T-helper 17 cell (primary cell): ENCODE results near the gene HS3ST3A1. TPM values are rescaled to one million over a fixed set of nuclear protein-coding genes. Genes with fewer than 3 reads are reported as not detected.
A peak's percentile ranks its signal among the peaks of the same experiment; 100 is the strongest.
"Not testable (repeated sequence)": the region's sequence is repeated elsewhere in the genome, so short reads cannot be mapped to it uniquely, and the experiment has no call there.

Experiments used
- ATAC-seq: fragments of 150-1000 bp; cut with Tn5 transposase; 2 replicates; pipeline ENCODE4 v1.10.0; 2021; ENCODE audit warnings: mild to moderate bottlenecking, moderate library complexity
- DNase-seq, 3 donors: peaks; one replicate each; pipeline versions ENCODE4 v3.0.0 to v3.0.0-alpha.2; 2020 to 2021
- H3K9me3 ChIP-seq: one replicate; pipeline ENCODE4 v1.7.0; 2013; ENCODE audit warnings: low read length, mild to moderate bottlenecking; ENCODE audit not compliant: control insufficient read depth, poor library complexity, severe bottlenecking
- H3K27ac Mint-ChIP-seq: one replicate; pipeline ENCODE4 v1.8.0; 2022; ENCODE audit warnings: mild to moderate bottlenecking, moderate library complexity, mixed read lengths
- H3K27me3 Mint-ChIP-seq: one replicate; pipeline ENCODE4 v1.8.0; 2022; ENCODE audit warnings: mixed read lengths
- H3K36me3 Mint-ChIP-seq: one replicate; pipeline ENCODE4 v1.8.0; 2022; ENCODE audit warnings: low read depth, mixed read lengths
- H3K4me1 Mint-ChIP-seq: one replicate; pipeline ENCODE4 v1.8.0; 2022; ENCODE audit warnings: mild to moderate bottlenecking, mixed read lengths
- H3K4me3 Mint-ChIP-seq: one replicate; pipeline ENCODE4 v1.8.0; 2022; ENCODE audit warnings: mild to moderate bottlenecking, moderate library complexity, mixed read lengths
- total RNA-seq, 4 donors: library from RNA in 2 of 4; stranded (reverse) in 2 of 4; gene quantifications; one replicate each; pipeline ENCODE4 v1.2.3 and lab custom pipeline; 2022 to 2026

HS3ST3A1 gene
- total RNA-seq, 2 donors from 2014 or later: 1.4 TPM; not detected in 1

DNA sequence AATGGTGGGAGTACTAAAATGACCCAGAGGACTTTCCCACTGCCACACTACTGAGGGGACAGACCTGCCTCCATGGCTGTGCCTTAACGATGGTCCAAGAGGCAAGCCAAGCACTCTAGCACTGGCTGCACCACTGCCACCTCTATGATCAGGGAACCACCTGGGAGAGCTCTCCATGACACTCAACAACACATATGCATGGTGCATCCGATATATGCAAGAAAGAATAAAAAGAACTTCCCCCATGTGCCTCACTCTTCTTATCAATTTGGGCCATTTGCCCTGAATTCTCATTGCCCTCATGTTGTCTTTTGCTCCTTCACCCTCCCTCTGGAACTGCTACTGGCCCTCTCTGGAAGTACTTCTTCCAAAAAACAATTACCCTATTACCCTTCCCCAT lies 99.5 kb downstream of the HS3ST3A1 start:
- Mint-ChIP-seq H3K4me3 (no peak overlapping the region), H3K27me3 (peaks cover 8% of the 10 kb centered on the region), H3K4me1 (no peaks in the 10 kb centered on the region), H3K27ac (no peak overlapping the region), H3K36me3 (no peaks in the 10 kb centered on the region)
- ATAC-seq (no peak), DNase-seq (no peak)
- no peaks in the 10 kb centered on the region for H3K9me3 ChIP-seq

DNA sequence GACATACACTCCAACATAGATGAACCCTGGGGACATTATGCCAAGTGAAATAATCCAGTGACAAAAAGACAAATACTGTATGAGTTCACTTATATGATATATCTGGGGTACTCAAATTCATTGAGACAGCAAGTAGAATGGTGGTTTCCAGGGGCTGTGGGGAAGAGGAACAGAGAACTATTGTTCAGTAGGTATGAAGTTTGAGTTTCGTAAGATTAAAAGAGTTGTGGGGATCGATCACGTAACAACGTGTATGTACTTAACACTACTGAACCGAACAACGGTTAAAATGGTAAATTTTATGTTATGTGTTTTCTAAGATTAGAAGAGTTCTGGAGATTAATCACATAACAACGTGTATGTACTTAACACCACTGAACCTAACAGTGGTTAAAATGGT lies 100.8 kb downstream of the HS3ST3A1 start:
- DNase-seq: no peak
- ATAC-seq: no peak
- H3K27me3 Mint-ChIP-seq: peaks cover 8% of the 10 kb centered on the region
- H3K27ac Mint-ChIP-seq: no peak overlapping the region
- H3K4me3 Mint-ChIP-seq: no peak overlapping the region
- no peaks in the 10 kb centered on the region for H3K9me3 ChIP-seq
- H3K36me3 Mint-ChIP-seq: no peaks in the 10 kb centered on the region
- H3K4me1 Mint-ChIP-seq: no peaks in the 10 kb centered on the region

GRCh38 chr17:13498184-13498583 lies 103.5 kb downstream of the HS3ST3A1 start:
- H3K27me3 Mint-ChIP-seq: peaks cover 8% of the 10 kb centered on the region
- DNase-seq: no peak
- no peak overlapping the region for H3K27ac Mint-ChIP-seq
- no peaks in the 10 kb centered on the region for H3K36me3 Mint-ChIP-seq
- H3K9me3 ChIP-seq: no peaks in the 10 kb centered on the region
- no peaks in the 10 kb centered on the region for H3K4me1 Mint-ChIP-seq
- ATAC-seq: no peak
- H3K4me3 Mint-ChIP-seq: no peak overlapping the region

DNA sequence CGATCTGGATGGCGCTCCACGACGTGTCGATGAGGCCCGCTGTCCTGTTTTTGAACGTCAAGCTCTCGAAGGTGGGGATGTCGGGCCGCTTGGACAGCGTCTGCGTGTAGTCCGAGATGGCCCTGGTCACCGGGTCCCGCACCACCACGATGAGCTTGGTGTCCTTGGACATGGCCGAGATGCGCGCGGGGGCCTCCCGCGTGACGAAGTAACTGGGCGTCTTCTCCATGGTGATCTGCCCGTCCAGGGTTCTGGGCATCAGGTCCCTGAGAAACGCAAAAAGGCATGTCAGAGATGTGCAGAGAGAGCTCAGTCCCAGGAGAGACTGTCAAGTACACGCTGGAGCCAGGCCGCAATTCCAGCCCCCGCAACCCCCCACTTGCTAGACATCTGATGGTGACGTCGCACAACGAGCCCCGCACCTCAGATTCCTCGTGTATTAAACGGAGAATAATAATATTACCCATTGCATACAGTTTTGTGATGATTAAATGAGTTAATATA lies 105.1 kb downstream of the HS3ST3A1 start:
- H3K4me1 Mint-ChIP-seq, H3K9me3 ChIP-seq, DNase-seq, H3K27me3 Mint-ChIP-seq, H3K36me3 Mint-ChIP-seq, H3K4me3 Mint-ChIP-seq, H3K27ac Mint-ChIP-seq, ATAC-seq: not testable (repeated sequence)

- DNase-seq (no peak), ATAC-seq (no peak)
- H3K9me3 ChIP-seq: no peaks in the 10 kb centered on the region
- Mint-ChIP-seq H3K4me1 (no peaks in the 10 kb centered on the region), H3K27ac (no peak overlapping the region), H3K4me3 (no peak overlapping the region), H3K27me3 (peaks cover 8% of the 10 kb centered on the region), H3K36me3 (no peaks in the 10 kb centered on the region)
Measured at GRCh38 chr17:13495423-13495822, 106.3 kb downstream of the HS3ST3A1 start.

DNA sequence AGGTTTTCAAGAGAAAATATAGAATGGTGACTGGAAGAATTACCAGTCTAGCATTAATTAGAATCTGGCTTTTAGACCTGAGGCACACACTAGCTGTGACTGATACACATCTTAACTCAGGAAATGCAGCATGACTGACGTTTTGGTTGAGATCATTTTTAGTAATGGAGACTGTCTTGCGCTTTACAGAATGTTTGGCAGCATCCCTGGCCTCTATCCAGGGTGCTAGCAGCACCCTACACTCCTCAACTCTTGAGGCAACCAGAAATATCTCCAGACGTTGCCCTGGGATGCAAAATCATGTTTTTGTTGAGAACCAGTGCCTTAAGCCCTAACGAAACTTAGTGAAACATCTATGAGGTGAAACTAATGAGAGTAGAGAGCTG lies 109.0 kb downstream of the HS3ST3A1 start:
- no peak for ATAC-seq
- H3K9me3 ChIP-seq: no peaks in the 10 kb centered on the region
- no peaks in the 10 kb centered on the region for H3K4me1 Mint-ChIP-seq
- H3K36me3 Mint-ChIP-seq: no peaks in the 10 kb centered on the region
- no peak overlapping the region for H3K27ac Mint-ChIP-seq
- no peak overlapping the region for H3K4me3 Mint-ChIP-seq
- DNase-seq: no peak
- H3K27me3 Mint-ChIP-seq: peaks cover 14% of the 10 kb centered on the region

GRCh38 chr17:13491916-13492736 lies 109.6 kb downstream of the HS3ST3A1 start:
- H3K36me3 Mint-ChIP-seq: no peaks in the 10 kb centered on the region
- no peak for DNase-seq
- H3K4me3 Mint-ChIP-seq: no peak overlapping the region
- peaks cover 20% of the 10 kb centered on the region for H3K27me3 Mint-ChIP-seq
- no peak overlapping the region for H3K27ac Mint-ChIP-seq
- H3K9me3 ChIP-seq: no peaks in the 10 kb centered on the region
- ATAC-seq: no peak
- no peaks in the 10 kb centered on the region for H3K4me1 Mint-ChIP-seq

DNA sequence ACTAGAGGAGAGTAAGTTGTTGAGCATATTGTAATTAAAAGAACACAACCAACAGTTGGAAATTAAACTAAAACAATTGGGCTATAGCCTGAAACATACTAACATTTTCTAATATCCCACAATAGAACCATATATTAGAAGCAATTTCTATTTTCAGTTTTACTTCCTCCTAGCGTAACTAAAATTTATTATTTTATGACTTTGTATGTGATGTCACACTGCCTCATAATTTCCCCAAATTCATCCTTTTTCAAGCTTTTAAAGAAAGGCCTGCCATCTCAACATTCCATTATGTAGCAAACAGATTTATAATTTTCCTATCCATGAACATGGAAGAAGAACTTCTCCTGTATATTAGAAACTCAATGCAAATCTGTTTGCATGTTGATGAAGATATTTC lies 110.2 kb downstream of the HS3ST3A1 start:
- Mint-ChIP-seq H3K4me1 (no peaks in the 10 kb centered on the region), H3K4me3 (no peak overlapping the region), H3K36me3 (no peaks in the 10 kb centered on the region), H3K27me3 (peaks cover 27% of the 10 kb centered on the region), H3K27ac (no peak overlapping the region)
- no peaks in the 10 kb centered on the region for H3K9me3 ChIP-seq
- DNase-seq (no peak), ATAC-seq (no peak)

- Mint-ChIP-seq H3K36me3 (no peaks in the 10 kb centered on the region), H3K27me3 (peaks cover 27% of the 10 kb centered on the region), H3K4me1 (no peaks in the 10 kb centered on the region), H3K27ac (peak overlapping the region; percentile 72), H3K4me3 (no peak overlapping the region)
- ATAC-seq: no peak
- H3K9me3 ChIP-seq: no peaks in the 10 kb centered on the region
- DNase-seq: no peak
Measured at GRCh38 chr17:13490906-13491482, 110.7 kb downstream of the HS3ST3A1 start.

GRCh38 chr17:13490427-13490826 lies 111.3 kb downstream of the HS3ST3A1 start:
- ATAC-seq (no peak), DNase-seq (no peak)
- peak overlapping the region; percentile 72 for H3K27ac Mint-ChIP-seq
- H3K4me1 Mint-ChIP-seq: no peaks in the 10 kb centered on the region
- no peak overlapping the region for H3K4me3 Mint-ChIP-seq
- peaks cover 29% of the 10 kb centered on the region for H3K27me3 Mint-ChIP-seq
- H3K9me3 ChIP-seq: no peaks in the 10 kb centered on the region
- no peaks in the 10 kb centered on the region for H3K36me3 Mint-ChIP-seq

DNA sequence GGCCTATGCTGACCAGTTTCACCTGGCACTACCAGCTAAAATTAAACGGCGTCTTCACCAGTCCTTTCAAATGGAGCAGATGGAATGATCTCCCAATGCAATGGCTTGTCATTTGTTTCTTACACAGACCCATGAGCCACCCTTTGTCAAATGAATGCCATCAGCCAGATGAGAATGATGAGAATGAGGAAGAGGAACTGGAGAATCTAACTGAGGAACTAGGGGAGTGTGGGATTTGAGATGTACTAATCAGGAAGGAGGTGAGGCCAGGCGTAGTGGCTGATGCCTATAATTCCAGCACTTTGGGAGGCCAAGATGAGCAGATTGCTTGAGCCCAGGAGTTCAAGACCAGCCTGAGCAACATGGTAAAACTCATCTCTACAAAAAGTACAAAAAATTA lies 116.4 kb downstream of the HS3ST3A1 start:
- Mint-ChIP-seq H3K4me3 (no peak overlapping the region), H3K36me3 (no peaks in the 10 kb centered on the region), H3K4me1 (no peaks in the 10 kb centered on the region), H3K27ac (no peak overlapping the region), H3K27me3 (peaks cover 25% of the 10 kb centered on the region)
- H3K9me3 ChIP-seq: no peaks in the 10 kb centered on the region
- ATAC-seq (no peak), DNase-seq (no peak)

DNA sequence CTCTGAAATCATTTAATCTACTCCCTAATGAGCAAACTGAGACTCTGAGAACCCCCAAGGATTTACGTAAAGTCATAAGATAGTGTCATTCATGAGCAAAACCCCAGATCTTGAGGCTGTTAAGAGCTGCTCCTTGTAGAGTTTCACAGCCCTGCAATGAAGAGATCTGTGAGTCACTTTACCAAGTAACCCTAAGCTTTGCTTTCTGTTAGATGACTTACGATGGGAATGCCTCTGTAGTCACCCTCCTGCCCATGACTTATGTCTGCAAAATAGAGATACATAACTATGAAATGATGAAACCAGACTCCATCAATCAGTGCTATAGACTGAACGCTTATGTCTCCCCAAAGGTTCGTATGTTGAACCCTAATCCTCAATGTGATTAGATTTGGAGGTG lies 117.7 kb downstream of the HS3ST3A1 start:
- no peaks in the 10 kb centered on the region for H3K36me3 Mint-ChIP-seq
- no peak overlapping the region for H3K4me3 Mint-ChIP-seq
- no peak for ATAC-seq

DNA sequence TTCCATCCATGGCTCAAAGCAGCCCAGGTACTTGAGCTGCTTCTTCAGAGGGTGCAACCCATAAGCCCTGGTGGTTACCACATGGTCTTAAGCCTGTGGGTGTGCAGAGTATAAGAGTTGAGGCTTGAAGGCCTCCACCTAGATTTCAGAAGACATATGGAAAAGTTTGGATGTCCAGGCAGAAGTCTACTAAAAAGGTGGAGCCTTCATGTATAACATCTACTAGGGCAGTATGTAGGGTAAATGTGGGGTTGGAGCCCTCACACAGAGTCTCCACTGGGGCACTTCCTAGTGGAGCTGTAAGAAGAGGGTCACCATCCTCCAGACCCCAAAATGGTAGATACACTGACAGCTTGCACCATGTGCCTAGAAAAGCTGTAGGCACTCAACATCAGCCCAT lies 120.9 kb downstream of the HS3ST3A1 start:
- no peaks in the 10 kb centered on the region for H3K9me3 ChIP-seq
- Mint-ChIP-seq H3K4me1 (no peaks in the 10 kb centered on the region), H3K4me3 (no peak overlapping the region), H3K36me3 (no peaks in the 10 kb centered on the region), H3K27ac (no peak overlapping the region), H3K27me3 (peaks cover 7% of the 10 kb centered on the region)
- ATAC-seq (no peak), DNase-seq (no peak)

More for the DNA sequence above, 117.7 kb downstream of the HS3ST3A1 start:
- peaks cover 25% of the 10 kb centered on the region for H3K27me3 Mint-ChIP-seq
- H3K4me1 Mint-ChIP-seq: no peaks in the 10 kb centered on the region
- no peak overlapping the region for H3K27ac Mint-ChIP-seq
- no peaks in the 10 kb centered on the region for H3K9me3 ChIP-seq
- DNase-seq: no peak
